ENCODE data around the gene AOPEP.
A peak's percentile ranks its signal among the peaks of the same experiment; 100 is the strongest.

AOPEP gene

GRCh38 chr9:94767331-94768072 is 41.0 kb downstream of the AOPEP start:
- no peaks in the 10 kb centered on the region for H3K27me3 ChIP-seq
- DNase-seq = no peak
- peaks cover 0 to 6% (median 0%) of the 10 kb centered on the region in 4 donors for H3K4me1 ChIP-seq
- H3K9me3 ChIP-seq = no peaks in the 10 kb centered on the region
- TF ChIP-seq CTCF (IDR thresholded peaks at IDR 0.05) = no peak
- intact Hi-C loops (cut with DNase I; ENCODE audit: low total_unique reads) = no loop called here
- no peak overlapping the region for H3K27ac ChIP-seq
- H3K36me3 ChIP-seq = peaks cover 0 to 4% (median 0%) of the 10 kb centered on the region in 3 donors
- no peak overlapping the region for H3K4me3 ChIP-seq

- Histone ChIP-seq H3K36me3 (peaks cover 0 to 4% (median 0%) of the 10 kb centered on the region in 3 donors), H3K9me3 (no peaks in the 10 kb centered on the region), H3K27ac (no peak overlapping the region), H3K4me1 (peaks cover 0 to 19% (median 0%) of the 10 kb centered on the region in 4 donors), H3K4me3 (no peak overlapping the region), H3K27me3 (no peaks in the 10 kb centered on the region)
- intact Hi-C loops (cut with DNase I; ENCODE audit: low total_unique reads) = no loop called here
- no peak for TF ChIP-seq CTCF (IDR thresholded peaks at IDR 0.05)
- DNase-seq = no peak
These were observed 42.3 kb downstream of the AOPEP start for GRCh38 chr9:94768766-94769165.

GRCh38 chr9:94770334-94770733 is 43.8 kb downstream of the AOPEP start:
- DNase-seq = no peak
- H3K27me3 ChIP-seq = no peaks in the 10 kb centered on the region
- TF ChIP-seq CTCF (IDR thresholded peaks at IDR 0.05) = no peak
- H3K27ac ChIP-seq = no peak overlapping the region
- intact Hi-C loops (cut with DNase I; ENCODE audit: low total_unique reads) = loop anchor here (10.0 kb wide), 1 partner anchor 86 kb away; no protein-coding TSS in a partner anchor
- H3K36me3 ChIP-seq = no peaks in the 10 kb centered on the region
- H3K4me1 ChIP-seq = peaks cover 0 to 19% (median 0%) of the 10 kb centered on the region in 4 donors
- no peaks in the 10 kb centered on the region for H3K9me3 ChIP-seq
- H3K4me3 ChIP-seq = no peak overlapping the region

- H3K27ac ChIP-seq = peak overlapping the region in 1 of 2 donors; percentile 54
- peaks cover 0 to 19% (median 0%) of the 10 kb centered on the region in 4 donors for H3K4me1 ChIP-seq
- TF ChIP-seq CTCF (IDR thresholded peaks at IDR 0.05) = no peak
- intact Hi-C loops (cut with DNase I; ENCODE audit: low total_unique reads) = loop anchor here (10.0 kb wide), 1 partner anchor 86 kb away; no protein-coding TSS in a partner anchor
- no peak overlapping the region for H3K4me3 ChIP-seq
- no peaks in the 10 kb centered on the region for H3K9me3 ChIP-seq
- no peaks in the 10 kb centered on the region for H3K27me3 ChIP-seq
- no peaks in the 10 kb centered on the region for H3K36me3 ChIP-seq
- DNase-seq = no peak
These were observed 44.6 kb downstream of the AOPEP start for GRCh38 chr9:94771096-94771495.

- Histone ChIP-seq H3K27me3 (no peaks in the 10 kb centered on the region), H3K36me3 (no peaks in the 10 kb centered on the region), H3K9me3 (no peaks in the 10 kb centered on the region), H3K4me1 (peaks cover 0 to 19% (median 0%) of the 10 kb centered on the region in 4 donors), H3K4me3 (no peak overlapping the region), H3K27ac (peak overlapping the region; percentile 54 to 57)
- intact Hi-C loops (cut with DNase I; ENCODE audit: low total_unique reads) = loop anchor here (10.0 kb wide), 1 partner anchor 87 kb away; no protein-coding TSS in a partner anchor
- no peak for TF ChIP-seq CTCF (IDR thresholded peaks at IDR 0.05)
- DNase-seq = no peak
These were observed 45.6 kb downstream of the AOPEP start for GRCh38 chr9:94772144-94772543.

Measured in tibial artery (tissue), 4 donors.